ENCODE measurements around the gene VGLL4. TPM values are rescaled to one million over a fixed set of nuclear protein-coding genes. Genes with fewer than 3 reads are reported as not detected.

VGLL4 gene
- total and polyA plus RNA-seq, 2 of the 4 experiments (the other 2 are of a cell fraction) = 26.2 to 35.4 TPM

DNA sequence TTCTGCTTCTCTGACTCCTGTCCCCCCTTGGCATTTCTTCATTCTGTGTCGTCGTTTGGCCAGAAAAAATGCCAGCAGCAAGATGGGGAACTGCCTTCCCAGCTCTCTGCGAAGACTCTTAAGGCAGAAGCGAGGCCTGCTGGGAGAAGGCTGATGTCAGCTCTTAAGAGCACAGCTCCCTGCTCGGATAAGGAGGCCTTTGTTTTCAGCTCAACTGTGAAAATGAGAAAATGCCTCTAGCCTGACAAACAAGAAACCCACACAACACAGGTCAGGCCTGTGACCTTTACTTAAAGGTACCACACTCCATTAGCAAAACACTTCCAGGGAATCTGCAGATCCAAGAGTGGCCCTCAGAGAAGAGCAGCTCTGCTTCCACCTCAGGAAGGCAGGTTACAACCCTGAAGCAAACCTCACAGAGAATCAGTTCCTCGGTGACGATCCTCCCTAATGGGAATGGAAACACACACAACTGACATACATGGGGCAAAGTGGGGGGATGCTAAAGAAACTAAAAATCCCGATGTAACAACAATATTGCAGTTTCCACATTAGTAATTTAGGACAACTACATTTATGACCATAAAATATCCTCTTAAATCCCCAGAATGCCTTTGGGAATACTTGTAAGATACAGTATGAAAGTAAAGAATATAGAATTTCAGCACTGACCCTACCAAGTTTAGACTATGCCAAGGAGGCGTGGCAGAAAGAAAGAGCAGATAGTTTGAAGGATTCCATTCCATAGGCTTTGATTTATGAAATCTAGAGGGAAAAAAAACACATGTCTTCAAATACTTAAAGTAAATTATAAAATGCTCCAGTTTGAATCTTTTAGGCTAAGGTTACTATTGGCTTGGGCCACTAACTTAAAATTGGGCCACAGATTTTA, 52.1 kb downstream of the VGLL4 start:
- H3K4me3 ChIP-seq (ENCODE audit: insufficient read depth, low read depth, low read length) = no peak overlapping the region
- H3K9me1 ChIP-seq (ENCODE audit: insufficient read depth, low read length) = peaks cover 60% of the 10 kb centered on the region
- H4K91ac ChIP-seq (ENCODE audit: insufficient read depth, low read depth, low read length) = peak overlapping the region; percentile 92
- peak overlapping the region; percentile 91 for H3K23ac ChIP-seq (ENCODE audit: low read depth, low read length)
- DNase-seq = peak; percentile 87
- H3K4ac ChIP-seq (ENCODE audit: low read depth, low read length) = peak overlapping the region; percentile 93
- H2AK5ac ChIP-seq (ENCODE audit: low read depth, low read length) = peak overlapping the region; percentile 62
- H3K18ac ChIP-seq (ENCODE audit: low read depth, low read length) = peak overlapping the region; percentile 82
- H3K27me3 ChIP-seq (ENCODE audit: control insufficient read depth, insufficient read depth, low read length) = no peaks in the 10 kb centered on the region
- dilution Hi-C loops (cut with HindIII; ENCODE audit: low sequenced_read_pairs, unreplicated experiment) = no loop called here
- peak overlapping the region; percentile 90 for H3K14ac ChIP-seq (replicated peaks; ENCODE audit: low read depth, low read length)
- CTCF ChIA-PET = interaction anchor here (0.6 kb wide), 1 partner anchor 278 kb away, joined by 3 read pairs; no protein-coding TSS in a partner anchor
- peak overlapping the region; percentile 81 for H4K5ac ChIP-seq (ENCODE audit: low read depth, low read length)
- H3K56ac ChIP-seq (ENCODE audit: extremely low read depth, insufficient read depth, low read length) = peak overlapping the region; percentile 86
- peak overlapping the region; percentile 59 for H3K9ac ChIP-seq (ENCODE audit: low read depth, low read length)
- peak; percentile 77 for ATAC-seq (ENCODE audit: low read depth)
- H3K4me2 ChIP-seq (ENCODE audit: low read depth, low read length) = peak overlapping the region; percentile 66
- no TSS peak for BruUV-seq (replicated peaks)
- H3K27ac ChIP-seq (ENCODE audit: insufficient read depth, low read length) = peak overlapping the region; percentile 92
- TF ChIP-seq POLR2A (IDR thresholded peaks at IDR 0.05; ENCODE audit: low read depth, low read length) (0 out of 2 replicates have a peak, but pooled peaks have one; percentile 39), BHLHE40 (IDR thresholded peaks at IDR 0.05; ENCODE audit: low read depth, low read length) (no peak)
- H2BK5ac ChIP-seq (ENCODE audit: low read depth, low read length, poor library complexity, severe bottlenecking) = peak overlapping the region; percentile 94
- H2BK15ac ChIP-seq (ENCODE audit: low read depth, low read length) = peak overlapping the region; percentile 84; the same call in 2 of the 3 replicates
- H3K9me3 ChIP-seq (ENCODE audit: control insufficient read depth, insufficient read depth, low read length) = no peaks in the 10 kb centered on the region
- peak overlapping the region; percentile 68 for H2AFZ ChIP-seq (replicated peaks; ENCODE audit: low read length, poor library complexity)
- intact Hi-C loops (cut with micrococcal nuclease) = no loop called here
- peaks cover 45% of the 10 kb centered on the region for H3K4me1 ChIP-seq (ENCODE audit: control insufficient read depth, insufficient read depth, low read length)
- peaks cover 45% of the 10 kb centered on the region for H4K20me1 ChIP-seq (ENCODE audit: insufficient read depth, low read length)
- POLR2A ChIA-PET (ENCODE audit: unreplicated experiment) = interaction anchor here (0.8 kb wide), 1 partner anchor 240 kb away, joined by 5 read pairs; no protein-coding TSS in a partner anchor
- H3K36me3 ChIP-seq (ENCODE audit: control insufficient read depth, insufficient read depth, low read length) = peaks cover 21% of the 10 kb centered on the region
- H2AK9ac ChIP-seq (replicated peaks; ENCODE audit: low read depth, low read length, poor library complexity) = peak overlapping the region; percentile 66
- H2BK120ac ChIP-seq (ENCODE audit: low read depth, low read length) = peak overlapping the region; percentile 89
- peak overlapping the region; percentile 22 to 83; a peak in 3 of 4 replicates for H4K8ac ChIP-seq (ENCODE audit: low read depth in 2 of 2, low read length in 2 of 2)
- in situ Hi-C loops (cut with MboI; ENCODE audit: low sequenced_read_pairs) = no loop called here
- WGBS, 2 experiments (ENCODE audit: extremely low coverage in 2 of 2, insufficient read length in 1 of 2) = no CpG with 5 or more reads among the region's 9 CpGs
- peaks cover 26 to 88% of the 10 kb centered on the region in 2 experiments for H3K79me1 ChIP-seq (ENCODE audit: low read depth in 1 of 2, low read length in 2 of 2)
- H2BK20ac ChIP-seq (ENCODE audit: low read depth, low read length) = peak overlapping the region; percentile 36

Data from IMR-90 (cell line).